ENCODE measurements around the gene CDH1.

Gene CDH1

GRCh38 chr16:68774982-68775634 lies 38.0 kb downstream of the CDH1 start:
- Histone ChIP-seq H3K36me3 (ENCODE audit: control insufficient read depth in 1 of 2, insufficient read depth in 2 of 2, low read length in 2 of 2) (peaks cover 0 to 48% of the 10 kb centered on the region in 2 donors), H3K4me3 (ENCODE audit: low read depth in 1 of 2, low read length in 2 of 2) (no peak overlapping the region), H3K27ac (ENCODE audit: low read depth, low read length) (no peak overlapping the region), H3K27me3 (ENCODE audit: control insufficient read depth in 1 of 2, insufficient read depth in 2 of 2, low read length in 2 of 2) (no peaks in the 10 kb centered on the region), H3K9me3 (ENCODE audit: control insufficient read depth in 1 of 2, low read length in 2 of 2) (no peaks in the 10 kb centered on the region), H3K9ac (ENCODE audit: low read depth in 1 of 2, low read length in 2 of 2) (no peak overlapping the region), H3K4me1 (ENCODE audit: control insufficient read depth in 1 of 2, insufficient read depth in 2 of 2, low read length in 2 of 2) (peaks cover 8 to 18% of the 10 kb centered on the region in 2 donors)

DNA sequence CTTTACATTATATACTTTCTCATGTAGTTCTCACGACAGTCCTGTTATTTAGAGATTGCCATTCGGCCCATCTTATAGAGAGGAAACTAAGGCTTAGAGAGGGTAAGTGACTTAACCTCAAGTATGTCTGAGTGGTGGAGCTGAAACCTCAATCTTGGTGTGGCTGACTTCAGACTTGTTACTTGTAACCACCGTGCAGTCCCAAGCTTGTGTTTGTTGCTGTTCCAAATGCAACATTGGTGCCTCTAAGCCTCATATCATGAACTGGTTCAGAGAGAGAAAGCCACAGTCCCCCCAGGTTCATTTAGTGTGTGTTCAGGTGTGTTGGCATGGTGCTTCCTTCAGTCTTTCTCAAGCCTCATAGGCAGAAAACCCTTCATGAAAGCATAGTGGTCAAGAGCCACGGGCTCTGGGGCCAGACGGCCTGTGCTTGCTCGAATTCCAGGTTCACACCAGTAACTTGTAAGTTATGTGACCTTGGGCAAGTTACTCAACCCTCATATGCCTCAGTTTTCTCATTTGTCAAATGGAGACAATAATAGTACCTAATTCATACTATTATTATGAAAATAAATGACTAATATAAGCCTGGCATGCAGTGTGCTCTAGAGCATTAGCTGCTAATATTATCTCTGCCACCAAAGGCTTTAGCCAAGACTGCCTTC lies 39.9 kb downstream of the CDH1 start:
- Histone ChIP-seq H3K36me3 (ENCODE audit: control insufficient read depth in 1 of 2, insufficient read depth in 2 of 2, low read length in 2 of 2) (peaks cover 0 to 48% of the 10 kb centered on the region in 2 donors), H3K4me3 (ENCODE audit: low read depth in 1 of 2, low read length in 2 of 2) (no peak overlapping the region), H3K9ac (ENCODE audit: low read depth in 1 of 2, low read length in 2 of 2) (no peak overlapping the region), H3K4me1 (ENCODE audit: control insufficient read depth in 1 of 2, insufficient read depth in 2 of 2, low read length in 2 of 2) (peaks cover 8 to 18% of the 10 kb centered on the region in 2 donors), H3K9me3 (ENCODE audit: control insufficient read depth in 1 of 2, low read length in 2 of 2) (no peaks in the 10 kb centered on the region), H3K27me3 (ENCODE audit: control insufficient read depth in 1 of 2, insufficient read depth in 2 of 2, low read length in 2 of 2) (no peaks in the 10 kb centered on the region), H3K27ac (ENCODE audit: low read depth, low read length) (no peak overlapping the region)

DNA sequence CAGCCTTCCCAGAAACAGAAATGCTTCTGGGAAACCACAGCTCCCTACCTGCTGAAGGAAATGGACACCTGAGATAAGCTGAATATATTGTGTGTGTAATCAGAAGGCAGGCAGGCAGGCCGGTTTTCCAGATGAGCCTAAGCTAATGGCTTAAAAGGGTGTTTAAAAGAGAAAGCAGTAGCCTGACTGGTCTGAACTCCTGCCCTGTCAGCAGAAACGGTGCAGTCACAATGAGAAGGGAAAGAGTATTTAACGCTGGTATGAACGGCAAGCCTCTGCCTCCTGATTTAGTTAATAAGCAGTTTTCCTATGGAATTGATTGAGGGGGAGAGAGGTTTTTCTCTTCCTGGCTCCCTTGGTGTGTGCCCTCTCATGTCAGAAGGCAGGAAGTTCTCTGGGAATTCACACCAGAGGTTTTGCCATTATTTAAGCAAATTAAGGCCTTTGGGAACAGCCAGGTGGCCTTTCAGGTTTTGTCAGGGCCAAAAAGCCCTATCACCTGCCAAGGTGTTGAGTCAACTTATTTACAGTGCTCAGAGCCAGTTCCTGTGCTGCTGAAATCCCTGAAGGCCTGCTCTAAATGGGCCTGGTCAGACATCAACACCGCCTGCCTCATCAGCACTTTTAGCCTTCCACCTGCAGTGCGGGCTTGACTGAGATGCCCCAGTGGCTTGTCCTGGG lies 41.6 kb downstream of the CDH1 start:
- Histone ChIP-seq H3K36me3 (ENCODE audit: control insufficient read depth in 1 of 2, insufficient read depth in 2 of 2, low read length in 2 of 2) (peaks cover 0 to 36% of the 10 kb centered on the region in 2 donors), H3K4me1 (ENCODE audit: control insufficient read depth in 1 of 2, insufficient read depth in 2 of 2, low read length in 2 of 2) (peaks cover 8 to 18% of the 10 kb centered on the region in 2 donors), H3K9ac (ENCODE audit: low read depth in 1 of 2, low read length in 2 of 2) (peak overlapping the region in 1 of 2 donors; percentile 9), H3K4me3 (ENCODE audit: low read depth in 1 of 2, low read length in 2 of 2) (no peak overlapping the region), H3K27ac (ENCODE audit: low read depth, low read length) (no peak overlapping the region), H3K27me3 (ENCODE audit: control insufficient read depth in 1 of 2, insufficient read depth in 2 of 2, low read length in 2 of 2) (no peaks in the 10 kb centered on the region), H3K9me3 (ENCODE audit: control insufficient read depth in 1 of 2, low read length in 2 of 2) (no peaks in the 10 kb centered on the region)

GRCh38 chr16:68779891-68780290 lies 42.8 kb downstream of the CDH1 start:
- peaks cover 8 to 18% of the 10 kb centered on the region in 2 donors for H3K4me1 ChIP-seq (ENCODE audit: control insufficient read depth in 1 of 2, insufficient read depth in 2 of 2, low read length in 2 of 2)
- no peaks in the 10 kb centered on the region for H3K9me3 ChIP-seq (ENCODE audit: control insufficient read depth in 1 of 2, low read length in 2 of 2)
- no peaks in the 10 kb centered on the region for H3K27me3 ChIP-seq (ENCODE audit: control insufficient read depth in 1 of 2, insufficient read depth in 2 of 2, low read length in 2 of 2)
- H3K9ac ChIP-seq (ENCODE audit: low read depth in 1 of 2, low read length in 2 of 2): no peak overlapping the region
- H3K36me3 ChIP-seq (ENCODE audit: control insufficient read depth in 1 of 2, insufficient read depth in 2 of 2, low read length in 2 of 2): peaks cover 0 to 30% of the 10 kb centered on the region in 2 donors
- no peak overlapping the region for H3K4me3 ChIP-seq (ENCODE audit: low read depth in 1 of 2, low read length in 2 of 2)
- H3K27ac ChIP-seq (ENCODE audit: low read depth, low read length): no peak overlapping the region

DNA sequence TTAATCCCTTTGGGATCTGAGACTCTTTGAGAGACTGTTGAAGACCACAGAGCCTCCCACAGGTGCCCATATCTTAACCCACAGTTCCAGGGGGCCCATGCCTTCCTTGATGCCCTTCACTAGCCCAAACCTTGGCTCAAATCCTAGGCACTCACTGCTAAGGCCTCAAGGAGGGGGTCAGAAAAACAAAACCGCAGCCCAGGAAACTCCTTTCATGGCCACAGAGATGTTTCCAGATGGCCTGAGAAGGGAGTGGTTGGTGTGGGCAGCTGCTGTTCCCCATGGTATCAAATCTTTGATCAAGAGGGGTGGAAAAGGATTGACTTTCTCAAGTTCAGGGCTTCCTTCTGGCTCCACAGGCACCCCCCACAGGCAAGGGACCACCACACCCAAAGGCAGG lies 44.7 kb downstream of the CDH1 start:
- no peaks in the 10 kb centered on the region for H3K27me3 ChIP-seq (ENCODE audit: control insufficient read depth in 1 of 2, insufficient read depth in 2 of 2, low read length in 2 of 2)
- H3K4me3 ChIP-seq (ENCODE audit: low read depth in 1 of 2, low read length in 2 of 2): no peak overlapping the region
- H3K27ac ChIP-seq (ENCODE audit: low read depth, low read length): no peak overlapping the region
- H3K9me3 ChIP-seq (ENCODE audit: control insufficient read depth in 1 of 2, low read length in 2 of 2): no peaks in the 10 kb centered on the region
- peaks cover 8 to 18% of the 10 kb centered on the region in 2 donors for H3K4me1 ChIP-seq (ENCODE audit: control insufficient read depth in 1 of 2, insufficient read depth in 2 of 2, low read length in 2 of 2)
- peaks cover 0 to 34% of the 10 kb centered on the region in 2 donors for H3K36me3 ChIP-seq (ENCODE audit: control insufficient read depth in 1 of 2, insufficient read depth in 2 of 2, low read length in 2 of 2)
- H3K9ac ChIP-seq (ENCODE audit: low read depth in 1 of 2, low read length in 2 of 2): no peak overlapping the region

DNA sequence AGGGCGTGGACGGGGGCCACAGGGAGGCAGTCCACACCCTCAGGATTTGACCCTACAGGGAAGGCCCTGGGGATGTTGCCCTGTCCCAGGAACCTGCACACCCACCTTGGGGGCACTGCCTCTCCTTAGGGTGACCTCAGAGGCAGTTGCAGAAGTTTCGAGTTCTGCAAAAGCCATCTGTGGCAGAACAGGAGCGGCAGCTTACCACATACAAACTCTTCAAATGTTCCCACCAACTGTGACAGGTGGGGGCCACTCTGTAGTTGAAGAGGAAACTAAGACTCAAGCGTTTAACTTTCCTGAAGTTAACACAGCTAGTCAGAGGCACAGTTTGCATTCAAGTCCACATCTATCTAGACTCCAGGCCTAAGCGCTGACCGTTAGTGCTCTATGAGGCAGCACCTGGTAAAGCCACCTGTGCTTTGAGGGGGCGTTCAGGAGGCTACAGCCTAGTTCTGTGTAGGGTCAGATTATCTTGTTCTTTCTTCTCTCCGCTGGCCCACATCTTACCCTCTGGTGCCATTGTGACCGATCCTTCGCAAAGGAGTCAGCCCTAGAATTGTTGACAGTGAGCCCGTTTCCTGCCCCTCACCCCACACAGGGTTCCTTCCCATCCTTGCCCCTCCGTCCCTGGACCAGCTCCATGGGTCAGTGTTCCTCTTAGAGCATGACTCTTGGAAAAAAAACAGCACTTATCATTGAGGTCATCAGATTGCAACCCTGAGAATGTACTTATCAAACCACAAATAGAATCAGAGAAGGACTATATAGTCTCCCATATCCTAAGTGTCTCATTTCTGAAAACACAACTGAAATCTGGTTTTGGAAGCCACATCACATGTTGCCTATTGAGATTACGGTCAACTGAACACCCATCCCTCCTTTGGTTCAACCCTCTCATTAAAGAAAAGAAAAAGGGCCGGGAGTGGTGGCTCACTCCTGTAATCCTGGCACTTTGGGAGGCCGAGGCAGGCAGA lies 45.4 kb downstream of the CDH1 start:
- H3K9ac ChIP-seq (ENCODE audit: low read depth in 1 of 2, low read length in 2 of 2): peak overlapping the region in 1 of 2 donors; percentile 32
- H3K9me3 ChIP-seq (ENCODE audit: control insufficient read depth in 1 of 2, low read length in 2 of 2): no peaks in the 10 kb centered on the region
- peaks cover 8 to 18% of the 10 kb centered on the region in 2 donors for H3K4me1 ChIP-seq (ENCODE audit: control insufficient read depth in 1 of 2, insufficient read depth in 2 of 2, low read length in 2 of 2)
- no peak overlapping the region for H3K4me3 ChIP-seq (ENCODE audit: low read depth in 1 of 2, low read length in 2 of 2)
- H3K36me3 ChIP-seq (ENCODE audit: control insufficient read depth in 1 of 2, insufficient read depth in 2 of 2, low read length in 2 of 2): peaks cover 0 to 34% of the 10 kb centered on the region in 2 donors
- H3K27me3 ChIP-seq (ENCODE audit: control insufficient read depth in 1 of 2, insufficient read depth in 2 of 2, low read length in 2 of 2): no peaks in the 10 kb centered on the region
- H3K27ac ChIP-seq (ENCODE audit: low read depth, low read length): no peak overlapping the region

- peaks cover 0 to 30% of the 10 kb centered on the region in 2 donors for H3K36me3 ChIP-seq (ENCODE audit: control insufficient read depth in 1 of 2, insufficient read depth in 2 of 2, low read length in 2 of 2)
- no peak overlapping the region for H3K9ac ChIP-seq (ENCODE audit: low read depth in 1 of 2, low read length in 2 of 2)
- no peak overlapping the region for H3K4me3 ChIP-seq (ENCODE audit: low read depth in 1 of 2, low read length in 2 of 2)
- H3K27ac ChIP-seq (ENCODE audit: low read depth, low read length): no peak overlapping the region
- H3K9me3 ChIP-seq (ENCODE audit: control insufficient read depth in 1 of 2, low read length in 2 of 2): no peaks in the 10 kb centered on the region
- peaks cover under 1 to 6% of the 10 kb centered on the region in 2 donors for H3K4me1 ChIP-seq (ENCODE audit: control insufficient read depth in 1 of 2, insufficient read depth in 2 of 2, low read length in 2 of 2)
- H3K27me3 ChIP-seq (ENCODE audit: control insufficient read depth in 1 of 2, insufficient read depth in 2 of 2, low read length in 2 of 2): no peaks in the 10 kb centered on the region
Measured at GRCh38 chr16:68784226-68784625, 47.1 kb downstream of the CDH1 start.

DNA sequence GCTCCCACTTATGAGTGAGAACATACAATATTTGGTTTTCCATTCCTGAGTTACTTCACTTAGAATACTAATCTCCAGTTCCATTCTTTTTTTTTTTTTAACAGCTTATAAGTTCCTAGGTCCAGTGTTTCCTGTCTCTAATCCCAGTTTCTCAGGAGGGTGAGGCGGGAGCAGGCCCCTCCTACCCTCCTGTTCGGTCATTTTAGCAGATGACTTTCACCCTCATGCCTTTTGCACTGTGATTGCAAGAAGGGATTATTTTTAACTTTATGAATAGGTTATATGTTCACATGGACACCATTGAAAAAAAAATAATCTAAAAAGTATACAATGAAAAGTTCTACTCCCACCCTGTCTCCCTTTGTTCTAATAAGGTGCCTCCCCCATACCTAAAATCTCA lies 47.6 kb downstream of the CDH1 start:
- no peak overlapping the region for H3K4me3 ChIP-seq (ENCODE audit: low read depth in 1 of 2, low read length in 2 of 2)
- H3K27me3 ChIP-seq (ENCODE audit: control insufficient read depth in 1 of 2, insufficient read depth in 2 of 2, low read length in 2 of 2): no peaks in the 10 kb centered on the region
- peaks cover 0 to 25% of the 10 kb centered on the region in 2 donors for H3K36me3 ChIP-seq (ENCODE audit: control insufficient read depth in 1 of 2, insufficient read depth in 2 of 2, low read length in 2 of 2)
- no peak overlapping the region for H3K27ac ChIP-seq (ENCODE audit: low read depth, low read length)
- peaks cover 0 to 1% of the 10 kb centered on the region in 2 donors for H3K4me1 ChIP-seq (ENCODE audit: control insufficient read depth in 1 of 2, insufficient read depth in 2 of 2, low read length in 2 of 2)
- H3K9ac ChIP-seq (ENCODE audit: low read depth in 1 of 2, low read length in 2 of 2): no peak overlapping the region
- H3K9me3 ChIP-seq (ENCODE audit: control insufficient read depth in 1 of 2, low read length in 2 of 2): no peaks in the 10 kb centered on the region

DNA sequence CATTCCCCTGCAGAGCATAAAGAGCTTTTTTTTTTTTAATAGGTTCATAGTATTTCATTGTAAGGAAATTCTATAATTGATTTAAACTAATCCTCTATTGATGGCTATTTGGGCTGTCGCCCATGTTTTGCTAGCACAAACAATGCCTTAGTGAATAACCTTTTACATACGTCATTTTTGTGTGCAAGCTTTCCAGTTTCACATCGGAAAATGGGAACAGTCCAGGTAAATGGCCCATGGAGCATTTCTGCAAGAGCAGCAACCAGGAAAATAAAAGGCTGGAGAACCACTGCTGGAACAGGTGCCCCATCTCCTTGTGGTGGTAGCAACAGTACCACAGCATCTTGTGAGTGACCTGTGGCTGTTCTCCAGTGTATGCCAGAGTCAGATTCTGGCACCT lies 48.6 kb downstream of the CDH1 start:
- no peak overlapping the region for H3K4me3 ChIP-seq (ENCODE audit: low read depth in 1 of 2, low read length in 2 of 2)
- peaks cover 6 to 8% of the 10 kb centered on the region in 2 donors for H3K4me1 ChIP-seq (ENCODE audit: control insufficient read depth in 1 of 2, insufficient read depth in 2 of 2, low read length in 2 of 2)
- H3K9ac ChIP-seq (ENCODE audit: low read depth in 1 of 2, low read length in 2 of 2): no peak overlapping the region
- H3K27me3 ChIP-seq (ENCODE audit: control insufficient read depth in 1 of 2, insufficient read depth in 2 of 2, low read length in 2 of 2): no peaks in the 10 kb centered on the region
- H3K27ac ChIP-seq (ENCODE audit: low read depth, low read length): no peak overlapping the region
- peaks cover 0 to 18% of the 10 kb centered on the region in 2 donors for H3K36me3 ChIP-seq (ENCODE audit: control insufficient read depth in 1 of 2, insufficient read depth in 2 of 2, low read length in 2 of 2)
- H3K9me3 ChIP-seq (ENCODE audit: control insufficient read depth in 1 of 2, low read length in 2 of 2): no peaks in the 10 kb centered on the region
